Stimulated activated CD4-positive, alpha-beta T cell treated with anti-CD3 and anti-CD28 coated beads, Interleukin-1b, Interleukin-23, amount 100 ng/mL, for 48 hours (primary cell): ENCODE data around the gene MFGE8.
A peak's percentile ranks its signal among the peaks of the same experiment; 100 is the strongest.

Source experiments
- DNase-seq: peaks from one replicate; pipeline ENCODE4 v3.0.0-alpha.2; 2020

Gene MFGE8

DNA sequence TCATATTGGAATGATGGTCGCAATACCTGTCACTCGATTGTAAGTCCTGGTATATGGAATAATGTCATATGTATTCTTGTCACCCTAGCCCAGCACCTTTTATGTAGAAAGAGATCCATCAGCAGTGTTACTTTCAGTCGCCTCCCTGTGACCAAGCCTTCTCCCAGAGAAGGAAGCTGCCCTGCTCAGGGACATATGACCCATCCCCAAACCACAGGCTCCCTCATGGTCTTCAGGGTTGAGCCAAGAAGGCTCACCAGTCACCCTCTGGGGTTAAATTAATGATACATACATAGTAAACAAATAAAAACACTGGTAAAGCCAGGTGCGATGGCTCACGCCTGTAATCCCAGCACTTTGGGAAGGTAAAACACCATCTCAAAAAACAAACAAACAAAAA lies 4.6 kb upstream of the MFGE8 start:
- no peak for DNase-seq

GRCh38 chr15:88915354-88915753 lies 2.2 kb upstream of the MFGE8 start:
- no peak for DNase-seq

- DNase-seq: no peak
Measured at GRCh38 chr15:88913850-88914169, 631 bp upstream of the MFGE8 start.

DNA sequence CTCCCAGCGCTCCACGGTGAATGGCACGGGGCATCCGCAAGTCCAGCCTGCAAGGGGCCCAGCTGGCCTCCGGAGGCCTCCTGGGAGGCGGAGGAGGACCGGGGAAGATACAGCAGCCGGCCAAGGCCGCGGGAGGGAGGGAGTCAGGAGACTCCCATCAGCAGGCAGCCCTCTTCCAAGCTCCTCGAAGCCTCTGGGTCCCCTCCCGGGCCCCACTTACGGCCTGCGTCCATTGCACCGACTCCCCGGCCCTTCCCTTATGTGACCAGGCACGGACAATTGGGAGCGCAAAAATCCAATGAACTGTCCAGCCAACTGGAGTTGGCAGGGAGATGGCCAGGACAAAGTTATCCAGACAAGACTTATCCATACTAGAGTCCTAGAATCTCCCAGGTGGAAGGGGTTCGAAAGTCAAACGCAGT lies 668 bp downstream of the MFGE8 start:
- no peak for DNase-seq

GRCh38 chr15:88911766-88912118 lies 1.4 kb downstream of the MFGE8 start:
- DNase-seq: no peak

DNA sequence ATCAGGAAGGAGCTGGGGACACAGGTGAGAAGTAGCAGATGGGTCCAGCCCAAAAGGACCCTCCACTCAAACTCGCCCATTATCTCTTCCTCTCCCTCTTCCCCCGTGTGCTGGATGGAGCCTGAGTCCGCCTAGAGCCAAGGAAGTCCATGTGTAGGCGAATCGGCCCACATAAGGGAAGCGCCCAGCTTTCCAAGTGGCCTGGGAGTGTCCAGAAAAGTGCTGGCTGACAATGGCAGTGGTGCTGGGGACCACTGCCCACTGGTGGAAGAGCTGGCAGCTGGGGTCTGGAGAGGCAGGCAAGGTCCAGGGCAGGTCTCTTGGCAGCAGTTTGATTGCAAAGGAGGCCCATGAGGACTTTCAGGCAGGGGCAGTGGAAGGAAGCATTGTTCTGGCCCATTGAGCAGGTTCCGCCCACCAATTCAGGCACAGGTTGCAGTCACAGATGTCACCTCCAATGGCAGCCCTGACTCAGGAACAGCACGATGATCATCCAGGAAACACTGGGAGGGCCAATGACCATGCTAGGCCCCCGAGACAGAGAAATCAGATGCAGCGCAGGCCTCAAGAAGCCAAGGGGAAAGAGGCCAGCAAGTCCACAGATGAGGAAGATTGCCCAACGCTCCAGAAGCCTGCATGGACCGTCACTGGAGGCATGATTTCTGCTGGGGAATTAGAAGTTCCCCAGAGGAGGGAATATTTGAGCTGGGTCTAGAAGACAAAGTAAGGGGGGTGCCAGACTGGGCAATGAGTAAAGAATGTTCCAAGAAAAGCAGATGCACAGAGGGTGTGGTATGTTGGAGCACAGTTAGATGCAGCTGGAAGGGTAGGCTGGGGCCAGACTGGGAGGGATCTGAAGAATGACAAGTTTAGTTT lies 3.0 kb downstream of the MFGE8 start:
- no peak for DNase-seq

- no peak for DNase-seq
Measured at GRCh38 chr15:88908697-88909621, 4.2 kb downstream of the MFGE8 start.

GRCh38 chr15:88908123-88908522 lies 5.1 kb downstream of the MFGE8 start:
- no peak for DNase-seq

- DNase-seq: no peak
Measured at GRCh38 chr15:88907111-88907510, 6.1 kb downstream of the MFGE8 start.

GRCh38 chr15:88906551-88906950 lies 6.6 kb downstream of the MFGE8 start:
- DNase-seq: no peak

- no peak for DNase-seq
Measured at GRCh38 chr15:88906130-88906529, 7.0 kb downstream of the MFGE8 start.

DNA sequence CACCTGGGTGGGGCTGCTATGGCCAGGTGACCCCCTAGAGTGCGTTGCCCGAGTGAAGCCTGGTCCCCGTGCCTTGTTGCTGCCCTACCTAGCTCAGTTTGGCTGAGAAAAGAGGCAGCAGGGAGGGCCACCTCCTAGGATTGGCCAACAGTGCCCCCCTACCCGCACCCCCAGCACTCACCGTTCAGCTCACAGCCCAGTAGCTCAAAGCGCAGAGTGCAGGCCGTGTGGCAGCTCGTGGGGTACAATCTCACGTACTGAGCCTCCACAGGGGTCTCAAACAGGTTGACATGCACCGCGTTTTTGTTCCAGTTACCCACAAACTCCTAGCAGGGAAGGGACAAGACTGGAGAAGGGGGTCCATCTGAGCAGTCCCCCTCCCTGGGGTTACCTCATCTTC lies 7.6 kb downstream of the MFGE8 start:
- DNase-seq: no peak

GRCh38 chr15:88904624-88905327 lies 8.4 kb downstream of the MFGE8 start:
- peak; percentile 91 for DNase-seq

- DNase-seq: no peak
Measured at GRCh38 chr15:88904257-88904623, 8.9 kb downstream of the MFGE8 start.

GRCh38 chr15:88902846-88903245 lies 10.3 kb downstream of the MFGE8 start:
- no peak for DNase-seq

GRCh38 chr15:88902221-88902835 lies 10.9 kb downstream of the MFGE8 start:
- DNase-seq: no peak

DNA sequence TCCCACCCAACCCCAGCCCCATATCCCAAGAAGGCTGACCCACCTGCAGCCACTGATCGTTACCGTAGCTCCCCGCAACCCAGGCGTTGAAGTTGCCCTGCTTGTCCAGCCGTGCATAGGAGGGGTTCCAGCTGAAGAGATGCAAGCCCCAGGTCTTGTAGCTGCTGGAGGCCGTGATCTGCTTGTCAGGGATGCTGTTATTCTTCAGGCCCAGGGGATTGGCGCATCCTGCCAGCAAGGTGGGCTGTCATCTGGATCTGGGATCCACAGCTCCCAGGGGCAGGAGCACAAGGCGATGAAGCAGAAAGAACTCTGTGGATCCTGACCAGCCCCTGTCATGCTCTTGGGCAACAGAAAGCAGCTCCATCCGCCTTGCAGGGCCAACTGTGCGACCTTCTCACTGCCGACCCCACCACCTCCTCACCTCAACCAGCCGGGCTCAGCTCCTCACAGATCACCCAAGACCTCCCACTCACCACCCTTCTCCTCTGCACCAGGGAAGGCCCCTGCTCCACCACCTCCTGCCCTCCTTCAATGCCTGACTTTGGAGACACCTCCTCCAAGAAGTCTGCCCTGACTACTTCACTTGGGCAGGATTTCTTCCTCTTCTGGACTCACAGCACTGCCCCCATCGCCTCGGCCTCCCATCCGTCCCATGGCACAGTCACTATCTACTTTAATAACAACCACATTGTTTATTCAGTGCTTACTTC lies 11.5 kb downstream of the MFGE8 start:
- no peak for DNase-seq

GRCh38 chr15:88900982-88901418 lies 12.2 kb downstream of the MFGE8 start:
- DNase-seq: no peak

DNA sequence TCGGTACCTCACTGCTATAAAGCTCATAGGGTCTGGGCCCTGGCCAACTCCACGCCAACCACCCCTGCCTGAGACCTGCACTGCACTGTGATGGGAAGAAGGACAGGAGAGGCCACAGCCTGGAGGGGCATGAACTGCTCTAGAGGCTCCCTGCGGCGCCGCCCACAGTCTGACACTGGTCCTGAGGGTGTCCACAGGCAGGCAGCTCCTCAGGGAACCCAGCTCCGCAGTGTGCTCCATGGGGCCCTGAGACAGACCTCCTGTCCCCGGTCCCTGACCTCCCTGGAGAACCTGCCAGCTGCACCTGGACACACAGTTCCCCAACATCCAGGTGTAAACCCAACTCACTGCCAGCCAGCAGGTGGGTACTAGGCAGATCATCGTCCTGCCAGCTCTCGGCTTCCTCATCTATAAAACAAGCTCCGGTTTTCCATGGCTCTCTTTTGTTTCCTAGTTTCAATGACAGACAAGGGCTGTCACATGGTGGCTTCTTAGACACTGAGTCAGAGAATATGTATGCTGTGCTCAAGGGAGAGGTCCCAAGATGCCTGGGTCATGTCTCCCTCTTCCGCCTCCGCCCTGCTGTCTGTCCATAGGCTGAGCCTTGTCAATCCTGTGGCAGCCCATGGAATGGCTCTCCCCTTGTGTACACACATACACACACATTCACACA lies 12.7 kb downstream of the MFGE8 start:
- no peak for DNase-seq

- no peak for DNase-seq
Measured at GRCh38 chr15:88899251-88899650, 13.9 kb downstream of the MFGE8 start.

DNA sequence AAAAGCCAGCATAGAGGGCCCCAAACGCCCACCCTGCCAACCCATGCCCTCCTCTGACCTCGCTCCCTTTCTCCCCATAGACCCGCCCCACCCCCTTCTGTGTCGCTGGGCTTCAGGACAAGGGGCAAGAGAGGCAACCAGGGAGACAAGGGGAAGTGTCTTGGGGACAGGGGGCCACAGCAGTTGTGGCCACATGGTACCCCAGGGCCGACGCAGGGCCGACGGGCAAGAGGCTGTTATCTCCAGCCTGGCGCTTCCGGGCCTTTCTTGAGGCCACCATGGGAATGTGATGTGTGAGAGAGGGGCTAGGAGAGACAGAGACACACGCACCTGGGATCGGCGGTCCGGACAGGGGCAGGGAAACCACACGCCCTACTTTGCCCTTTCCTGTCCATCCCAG lies 14.4 kb downstream of the MFGE8 start:
- no peak for DNase-seq
